Endothelial cell of umbilical vein (primary cell): ENCODE data around the gene CIBAR2. TPM values are rescaled to one million over a fixed set of nuclear protein-coding genes. Genes with fewer than 3 reads are reported as not detected.

Experiments used
- BruUV-seq: library from RNA; stranded (reverse); fragments of 400-500 nt; replicated peaks from 2 replicates; lab custom pipeline; 2021; lab: Mats Ljungman, UMichigan
- CTCF ChIA-PET: fragments of 300-600, 350-600 bp; sonication (Branson Sonifier 250); formaldehyde crosslinking; loops from one replicate; lab custom pipeline; 2021; ENCODE audit warnings: antibody characterized with exemption, inconsistent platforms; lab: Charles Lee
- POLR2A ChIA-PET: fragments of 300-600, 350-600 bp; sonication (Branson Sonifier 250); formaldehyde crosslinking; loops from one replicate; lab custom pipeline; 2021; ENCODE audit warnings: antibody characterized with exemption, inconsistent platforms; lab: Charles Lee
- DNase-seq: peaks from one replicate; pipeline ENCODE4 v3.0.0-alpha.2; 2011; ENCODE audit warnings: low read depth, low spot score
- FAIRE-seq: peaks from 2 replicates; lab custom pipeline; 2011; peaks lifted over from hg19 to GRCh38; lab: Jason Lieb, UNC
- H2AFZ ChIP-seq: 2 replicates; pipeline ENCODE4 v1.6.0; 2012; ENCODE audit warnings: low read depth, low read length, control low read depth, inconsistent platforms
- H3K27ac ChIP-seq: 2 replicates; pipeline ENCODE4 v1.5.1; 2011; ENCODE audit warnings: low read depth, mild to moderate bottlenecking, control low read depth, low read length, moderate library complexity; ENCODE audit not compliant: insufficient read depth
- H3K27me3 ChIP-seq, 2 experiments: 2 replicates each; pipeline versions ENCODE4 v1.6.0 to v1.6.1; 2011; ENCODE audit warnings: low read length in 2 of 2, mixed read lengths in 1 of 2; ENCODE audit not compliant: control insufficient read depth in 2 of 2, insufficient read depth in 2 of 2
- H3K36me3 ChIP-seq, 2 experiments: 2 replicates in 1 of 2; 3 replicates in 1 of 2; pipeline ENCODE4 v1.5.1; 2011; ENCODE audit warnings: low read length in 2 of 2, mild to moderate bottlenecking in 1 of 2, moderate library complexity in 1 of 2; ENCODE audit not compliant: control insufficient read depth in 2 of 2, insufficient read depth in 2 of 2; ENCODE audit errors: extremely low read depth in 1 of 2
- H3K4me1 ChIP-seq: 3 replicates; pipeline ENCODE4 v1.5.1; 2011; ENCODE audit warnings: mild to moderate bottlenecking, low read length; ENCODE audit not compliant: control insufficient read depth, insufficient read depth; ENCODE audit errors: extremely low read depth
- H3K4me2 ChIP-seq: 2 replicates; pipeline ENCODE4 v1.6.1; 2011; ENCODE audit warnings: low read length, control low read depth, mixed read lengths; ENCODE audit not compliant: insufficient read depth
- H3K4me3 ChIP-seq, 3 experiments: fragments of 200-600 bp in 1 of 3; sonication (generic), shearing (Covaris generic) in 1 of 3; replicated peaks in 1 of 3; 2 replicates each; pipeline ENCODE4 v1.5.1; 2011 to 2016; ENCODE audit warnings: control low read depth in 3 of 3, low read length in 3 of 3, mild to moderate bottlenecking in 2 of 3, inconsistent platforms in 1 of 3, low read depth in 1 of 3, moderate library complexity in 1 of 3; ENCODE audit not compliant: insufficient read depth in 1 of 3
- H3K79me2 ChIP-seq: 2 replicates; pipeline ENCODE4 v1.6.0; 2012; ENCODE audit warnings: low read length, inconsistent platforms; ENCODE audit not compliant: control insufficient read depth, insufficient read depth
- H3K9ac ChIP-seq: replicated peaks from 2 replicates; pipeline ENCODE3; 2011; ENCODE audit warnings: low read length, control low read depth; ENCODE audit not compliant: insufficient read depth; ENCODE audit errors: extremely low read depth
- H3K9me1 ChIP-seq: replicated peaks from 3 replicates; pipeline ENCODE4 v1.6.0; 2011; ENCODE audit warnings: mild to moderate bottlenecking, low read length; ENCODE audit not compliant: control insufficient read depth, insufficient read depth; ENCODE audit errors: extremely low read depth
- H3K9me3 ChIP-seq: replicated peaks from 2 replicates; pipeline ENCODE4 v1.5.1; 2012; ENCODE audit warnings: low read length, inconsistent platforms; ENCODE audit not compliant: control insufficient read depth, insufficient read depth
- H4K20me1 ChIP-seq: replicated peaks from 2 replicates; pipeline ENCODE3; 2011; ENCODE audit warnings: mild to moderate bottlenecking, low read length; ENCODE audit not compliant: control insufficient read depth, insufficient read depth; ENCODE audit errors: extremely low read depth
- EZH2 ChIP-seq: IDR thresholded peaks from 2 replicates; pipeline ENCODE4 v1.6.1; 2012; ENCODE audit warnings: borderline replicate concordance, low read depth, mild to moderate bottlenecking, moderate library complexity, low read length, inconsistent platforms; ENCODE audit not compliant: severe bottlenecking
- FOS ChIP-seq: IDR thresholded peaks from 2 replicates; pipeline ENCODE4 v1.6.1; 2011; ENCODE audit warnings: mild to moderate bottlenecking, low read length, moderate library complexity, borderline replicate concordance; ENCODE audit not compliant: insufficient read depth
- GATA2 ChIP-seq: IDR thresholded peaks from 2 replicates; pipeline ENCODE4 v1.7.0; 2011; ENCODE audit warnings: low read depth, mild to moderate bottlenecking, moderate library complexity, mixed read lengths, low read length; ENCODE audit not compliant: insufficient read length, insufficient read depth
- JUN ChIP-seq: IDR thresholded peaks from 2 replicates; pipeline ENCODE4 v1.6.1; 2011; ENCODE audit warnings: borderline replicate concordance, low read depth; ENCODE audit not compliant: insufficient read length, insufficient read depth
- MYC ChIP-seq: IDR thresholded peaks from one replicate; pipeline ENCODE4 v1.6.1; 2011; ENCODE audit warnings: mild to moderate bottlenecking, low read depth, low read length
- POLR2A ChIP-seq: IDR thresholded peaks from 2 replicates; pipeline ENCODE4 v1.6.1; 2012; ENCODE audit warnings: low read depth, mild to moderate bottlenecking, control low read depth, low read length
- dilution Hi-C: fragments of 300-500 bp; cut with MboI; formaldehyde crosslinking; loops from one replicate; pipeline ENCODE4 v1.15.0; 2019; ENCODE audit warnings: low sequenced_read_pairs; ENCODE audit not compliant: extremely low pct_ligation_motif_present
- intact Hi-C: fragments of 100-400 bp; cut with micrococcal nuclease; formaldehyde crosslinking; loops from one replicate; pipeline ENCODE4 v1.10.0; 2022
- polyA plus RNA-seq, 4 experiments: library from polyadenylated mRNA; depleted of rRNA in 3 of 4; stranded (reverse) in 3 of 4; unstranded in 1 of 4; fragments of >200 nt; gene quantifications; 2 replicates each; pipeline versions ENCODE4 v1.2.1 to v1.2.3, GENCODE V29; 2011 to 2012; ENCODE audit warnings: missing spikeins in 1 of 4
- total RNA-seq: library from RNA; stranded (reverse); gene quantifications from 2 replicates; pipeline ENCODE4 v1.2.3, GENCODE V29; 2021
- TF ChIP-seq, protein P1 (sequence below), 2 donors: IDR thresholded peaks; 1 replicate in 1 of 2; 2 replicates in 1 of 2; pipeline ENCODE4 v1.5.1; 2011; ENCODE audit warnings: low read length in 2 of 2, mild to moderate bottlenecking in 2 of 2, moderate library complexity in 2 of 2, control low read depth in 1 of 2, inconsistent platforms in 1 of 2, low read depth in 1 of 2; ENCODE audit not compliant: insufficient read depth in 1 of 2; ENCODE audit errors: extremely low read depth in 1 of 2
- TF ChIP-seq, protein P2 (sequence below): IDR thresholded peaks from 2 replicates; pipeline ENCODE4 v1.6.1; 2011; ENCODE audit not compliant: insufficient read depth, insufficient read length

Gene CIBAR2
- total and polyA plus RNA-seq, 2 donors (not counting 3 experiments of a cell fraction or from before 2014, with no cell fraction given) = 0.07 TPM; not detected in 1

DNA sequence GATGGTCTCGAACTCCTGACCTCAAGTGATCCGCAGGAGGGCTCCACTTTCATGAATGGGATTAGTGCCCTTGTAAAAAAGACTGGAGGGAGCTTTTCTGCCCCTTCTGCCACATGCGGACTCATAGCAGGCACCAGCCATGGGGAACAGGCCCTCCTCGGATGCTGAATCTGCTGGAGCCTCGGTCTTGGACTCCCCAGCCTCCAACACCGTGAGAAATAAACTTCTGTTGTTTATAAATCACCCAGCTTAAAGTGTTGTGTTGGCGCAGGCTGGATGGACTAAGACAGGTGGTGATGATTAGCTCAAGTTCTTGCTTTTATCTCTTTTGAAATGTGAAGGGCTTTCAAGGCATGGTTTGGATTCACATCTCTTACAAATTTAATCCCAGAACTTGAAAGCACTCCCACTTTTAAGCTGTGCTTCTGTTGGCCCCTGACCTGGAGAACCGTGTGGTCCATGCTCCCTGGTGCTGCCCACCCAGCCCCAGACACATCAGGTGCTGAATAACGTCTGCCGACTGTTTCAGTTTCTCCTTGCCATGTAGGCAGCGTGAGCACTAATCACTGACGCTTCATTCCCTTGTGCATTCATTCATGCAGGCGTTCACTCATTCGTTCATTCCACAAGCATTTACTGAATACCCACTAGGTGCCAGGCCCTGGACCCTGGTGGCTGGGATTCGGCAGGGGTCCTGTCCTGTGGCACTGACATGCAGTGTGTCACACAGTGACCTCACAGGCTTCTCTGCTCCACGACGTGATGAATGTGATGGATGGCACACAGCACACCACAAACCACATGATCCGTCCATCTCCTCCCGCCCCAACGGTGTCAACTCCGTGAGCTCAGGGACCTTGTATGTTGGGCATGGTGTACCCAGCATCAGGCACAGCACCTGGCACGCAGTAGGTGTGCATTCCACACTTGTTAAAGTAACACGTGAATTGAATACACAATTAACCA lies 8.9 kb downstream of the CIBAR2 start:
- ChIA-PET CTCF (interaction anchor here (0.8 to 3.0 kb wide), 6 partner anchors 11 to 513 kb away, joined by 3 to 11 read pairs (median 6); no protein-coding TSS in a partner anchor), POLR2A (no interaction called here)
- H3K27me3 ChIP-seq = no peaks in the 10 kb centered on the region
- no peaks in the 10 kb centered on the region for H4K20me1 ChIP-seq
- no peaks in the 10 kb centered on the region for H3K9me1 ChIP-seq
- H3K9ac ChIP-seq = no peak overlapping the region
- DNase-seq (no peak), FAIRE-seq (no peak)
- no peak overlapping the region for H3K27ac ChIP-seq
- H3K79me2 ChIP-seq = no peaks in the 10 kb centered on the region
- TF ChIP-seq MYC (no peak), JUN (no peak), FOS (no peak), GATA2 (no peak), POLR2A (no peak), EZH2 (no peak)
- TF ChIP-seq, protein P1, sequence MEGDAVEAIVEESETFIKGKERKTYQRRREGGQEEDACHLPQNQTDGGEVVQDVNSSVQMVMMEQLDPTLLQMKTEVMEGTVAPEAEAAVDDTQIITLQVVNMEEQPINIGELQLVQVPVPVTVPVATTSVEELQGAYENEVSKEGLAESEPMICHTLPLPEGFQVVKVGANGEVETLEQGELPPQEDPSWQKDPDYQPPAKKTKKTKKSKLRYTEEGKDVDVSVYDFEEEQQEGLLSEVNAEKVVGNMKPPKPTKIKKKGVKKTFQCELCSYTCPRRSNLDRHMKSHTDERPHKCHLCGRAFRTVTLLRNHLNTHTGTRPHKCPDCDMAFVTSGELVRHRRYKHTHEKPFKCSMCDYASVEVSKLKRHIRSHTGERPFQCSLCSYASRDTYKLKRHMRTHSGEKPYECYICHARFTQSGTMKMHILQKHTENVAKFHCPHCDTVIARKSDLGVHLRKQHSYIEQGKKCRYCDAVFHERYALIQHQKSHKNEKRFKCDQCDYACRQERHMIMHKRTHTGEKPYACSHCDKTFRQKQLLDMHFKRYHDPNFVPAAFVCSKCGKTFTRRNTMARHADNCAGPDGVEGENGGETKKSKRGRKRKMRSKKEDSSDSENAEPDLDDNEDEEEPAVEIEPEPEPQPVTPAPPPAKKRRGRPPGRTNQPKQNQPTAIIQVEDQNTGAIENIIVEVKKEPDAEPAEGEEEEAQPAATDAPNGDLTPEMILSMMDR (IDR thresholded peaks at IDR 0.05; ENCODE audit: extremely low read depth in 1 of 2, insufficient read depth in 1 of 2, low read depth in 1 of 2, low read length in 2 of 2) = no peak
- TF ChIP-seq, protein P2, sequence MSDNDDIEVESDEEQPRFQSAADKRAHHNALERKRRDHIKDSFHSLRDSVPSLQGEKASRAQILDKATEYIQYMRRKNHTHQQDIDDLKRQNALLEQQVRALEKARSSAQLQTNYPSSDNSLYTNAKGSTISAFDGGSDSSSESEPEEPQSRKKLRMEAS = no peak
- H2AFZ ChIP-seq = no peak overlapping the region
- H3K4me2 ChIP-seq = no peak overlapping the region
- no peak overlapping the region for H3K4me3 ChIP-seq
- no peaks in the 10 kb centered on the region for H3K9me3 ChIP-seq
- no peaks in the 10 kb centered on the region for H3K36me3 ChIP-seq
- no TSS peak for BruUV-seq
- dilution Hi-C loops (no loop called here), intact Hi-C loops (no loop called here)
- H3K4me1 ChIP-seq = no peaks in the 10 kb centered on the region
